CD1c-positive myeloid dendritic cell (primary cell): Measurements from ENCODE around the gene PCBP3.

Source experiments
- DNase-seq: peaks from one replicate; pipeline ENCODE4 v3.0.0-alpha.2; 2016; ENCODE audit errors: extremely low spot score

PCBP3 gene

GRCh38 chr21:45990741-45991605, 347.4 kb downstream of the PCBP3 start:
- DNase-seq = no peak

- DNase-seq = no peak
Measured at GRCh38 chr21:45991606-45992300, 348.2 kb downstream of the PCBP3 start.
